Superior temporal gyrus (tissue), 1 donor: ENCODE measurements around the gene MITF.
"Not testable (repeated sequence)": the region's sequence is repeated elsewhere in the genome, so short reads cannot be mapped to it uniquely, and the experiment has no call there.

Source experiments
- DNase-seq: peaks from one replicate; pipeline ENCODE4 v3.0.0-alpha.2; 2016; ENCODE audit errors: extremely low spot score

The MITF gene

DNA sequence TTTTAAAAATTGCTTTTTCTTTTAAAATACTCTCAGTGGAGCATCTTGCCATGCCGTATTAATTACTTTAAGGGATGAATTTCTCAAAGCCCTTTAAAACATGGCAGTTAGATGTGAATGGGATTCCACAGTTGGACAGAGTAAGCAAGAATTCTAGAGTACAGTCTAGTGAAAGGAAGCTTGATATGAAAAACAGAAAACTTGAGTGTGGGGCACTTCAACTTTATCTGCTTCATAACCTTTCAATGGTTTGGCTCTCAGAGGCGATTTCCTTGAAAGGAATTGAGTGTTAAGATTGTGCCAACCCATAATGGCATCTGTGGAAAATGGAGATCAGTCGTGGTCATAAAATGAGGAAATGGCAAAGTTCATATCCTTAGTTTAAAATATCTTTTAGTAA, 132.6 kb downstream of the MITF start:
- DNase-seq, result no peak

DNA sequence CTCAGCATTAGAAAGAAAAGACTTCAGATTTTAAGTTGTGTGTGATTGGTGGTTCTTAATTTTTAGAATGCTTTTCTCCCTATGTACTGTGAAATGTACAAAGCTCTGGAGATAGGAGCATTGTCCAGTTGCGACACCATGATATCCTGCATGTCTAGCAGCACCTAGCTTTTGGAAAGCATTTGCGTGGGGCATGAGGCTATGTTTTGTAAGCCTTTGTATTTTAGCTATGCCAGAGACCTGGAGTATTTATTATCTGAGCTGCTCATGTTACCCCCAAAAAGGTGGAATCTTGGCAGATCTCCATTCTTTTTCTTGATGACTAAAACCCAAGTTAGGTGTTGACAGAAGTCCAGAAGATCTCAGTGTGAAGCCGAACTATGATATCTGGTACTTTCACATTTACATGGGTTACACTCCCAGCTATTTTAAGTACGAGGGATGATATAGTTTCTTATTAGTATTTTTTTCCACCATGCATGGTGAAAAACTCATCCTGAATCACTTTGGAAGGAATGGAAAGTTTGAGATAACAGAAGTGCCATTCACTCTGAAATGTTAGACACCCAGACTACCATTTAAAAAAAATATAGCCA, 133.6 kb downstream of the MITF start:
- no peak for DNase-seq

DNA sequence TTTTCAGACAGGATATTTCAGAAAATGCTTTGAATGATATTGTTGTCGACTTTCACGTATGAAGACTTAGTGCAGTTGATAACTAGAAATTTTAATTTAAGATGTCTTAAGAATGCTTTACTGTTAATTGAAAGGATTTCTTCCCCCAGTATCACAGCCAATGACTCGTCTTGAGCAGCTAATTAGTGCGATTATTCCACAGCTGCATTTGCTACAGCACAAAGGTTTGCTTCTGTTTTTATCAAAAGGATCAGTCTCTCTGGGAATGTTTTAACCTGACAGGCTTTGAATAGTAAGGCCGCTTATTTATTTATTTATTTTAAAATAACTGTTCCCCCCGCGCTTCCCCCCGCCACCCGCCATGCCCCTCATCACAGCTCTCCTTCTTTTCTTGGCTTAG, 136.8 kb downstream of the MITF start:
- DNase-seq, result no peak

DNA sequence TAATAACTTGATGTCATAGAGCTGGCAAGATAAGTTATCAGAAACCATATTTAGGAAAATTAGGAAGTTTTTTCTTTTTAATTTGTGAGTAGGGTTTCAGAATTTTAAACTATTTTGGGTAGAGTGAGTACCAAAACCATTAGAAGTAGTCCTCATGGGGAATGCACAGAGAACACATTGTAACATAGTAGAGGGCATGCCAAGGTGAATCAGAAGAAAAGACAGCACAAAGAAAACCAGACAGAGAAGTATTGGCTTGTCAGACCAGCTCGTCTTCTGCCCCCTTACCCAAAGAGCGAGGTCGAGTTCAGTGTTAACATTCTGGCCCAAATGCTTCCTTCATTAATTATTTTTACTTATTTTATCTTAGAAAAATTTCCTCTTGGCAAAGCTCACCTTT, 139.0 kb downstream of the MITF start:
- no peak for DNase-seq

DNA sequence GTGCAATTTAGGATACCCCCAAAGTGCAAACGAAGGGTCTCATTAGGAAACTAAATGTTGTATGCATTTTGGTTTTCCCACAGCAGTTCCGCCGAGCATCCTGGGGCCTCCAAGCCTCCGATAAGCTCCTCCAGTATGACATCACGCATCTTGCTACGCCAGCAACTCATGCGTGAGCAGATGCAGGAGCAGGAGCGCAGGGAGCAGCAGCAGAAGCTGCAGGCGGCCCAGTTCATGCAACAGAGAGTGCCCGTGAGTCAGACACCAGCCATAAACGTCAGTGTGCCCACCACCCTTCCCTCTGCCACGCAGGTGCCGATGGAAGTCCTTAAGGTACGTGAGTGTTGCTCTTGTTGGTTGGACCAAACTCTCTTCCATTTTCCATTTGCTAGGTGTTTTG, 139.8 kb downstream of the MITF start:
- DNase-seq, result no peak

DNA sequence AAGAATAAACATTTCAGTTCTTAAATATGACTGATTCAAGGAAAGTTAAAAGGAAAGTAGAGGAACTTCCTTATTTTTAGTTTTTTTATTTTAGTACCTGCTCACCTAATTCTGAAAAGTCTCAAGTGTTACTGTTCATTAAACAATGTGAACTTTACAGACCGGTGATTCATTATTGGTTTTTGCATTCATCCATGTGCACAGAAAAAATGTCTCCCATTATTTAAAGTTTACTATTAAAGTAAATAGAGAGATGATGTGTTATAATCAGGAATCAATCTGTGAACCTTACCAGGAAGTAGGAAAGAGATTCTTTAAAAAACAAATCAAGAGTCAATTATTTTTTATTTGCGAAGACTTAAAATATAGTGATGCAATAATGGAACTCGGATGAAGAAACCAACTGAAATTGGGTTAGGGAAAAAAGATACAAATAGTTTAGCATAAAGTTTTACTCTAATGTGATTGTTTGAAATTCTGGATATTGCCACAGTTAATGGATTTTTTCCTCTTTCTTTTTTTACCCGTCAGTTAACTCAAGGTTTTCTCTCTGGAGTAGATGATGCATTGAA, 140.9 kb downstream of the MITF start:
- no peak for DNase-seq

DNA sequence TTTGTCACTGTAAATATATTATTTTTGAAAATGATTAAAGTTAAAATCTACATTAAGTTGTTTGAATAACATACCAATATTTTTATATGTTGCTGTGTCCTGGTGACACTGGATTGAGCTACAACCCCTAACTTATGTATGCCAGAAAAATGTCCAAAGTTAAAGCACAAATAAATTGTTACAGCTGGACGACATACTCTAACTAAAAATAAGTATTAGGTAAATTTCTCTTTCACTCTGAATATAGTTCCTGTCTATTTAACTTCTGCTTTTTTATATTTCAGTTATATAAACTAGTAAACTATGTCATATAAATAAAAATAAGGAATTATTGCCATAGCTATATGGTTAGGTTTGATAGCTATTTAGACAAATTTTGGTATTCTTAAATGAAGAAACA, 141.8 kb downstream of the MITF start:
- no peak for DNase-seq

DNA sequence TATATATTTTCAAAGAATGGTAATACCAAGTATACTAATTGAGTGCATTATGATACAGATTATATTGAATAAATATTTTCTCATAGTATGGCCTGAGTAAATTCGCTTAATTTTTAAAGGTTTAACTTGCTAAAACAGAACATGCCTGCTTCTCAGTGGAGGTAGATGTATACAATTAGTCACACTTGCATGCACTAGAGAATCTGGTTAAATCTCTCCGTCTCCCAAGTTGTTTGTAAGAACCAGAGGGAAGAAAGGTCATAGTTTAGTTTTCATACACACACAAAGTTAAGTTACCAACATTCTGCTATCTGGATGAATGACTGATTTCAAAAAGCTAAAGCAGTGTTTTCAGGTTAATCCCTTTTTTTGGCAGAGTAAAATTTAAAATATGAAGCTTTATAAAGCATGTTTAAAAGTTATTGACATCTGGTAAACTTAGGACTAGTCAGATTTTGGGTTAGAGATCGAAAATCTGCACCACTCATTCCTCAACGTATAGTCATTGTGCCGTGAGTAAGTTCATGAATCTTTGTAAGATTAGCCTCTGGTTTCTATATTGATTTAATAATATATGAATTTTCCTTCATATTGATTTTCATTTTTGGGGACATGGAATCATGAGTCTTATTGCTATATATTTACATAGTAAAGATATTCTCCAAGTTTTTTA, 142.6 kb downstream of the MITF start:
- no peak for DNase-seq

DNA sequence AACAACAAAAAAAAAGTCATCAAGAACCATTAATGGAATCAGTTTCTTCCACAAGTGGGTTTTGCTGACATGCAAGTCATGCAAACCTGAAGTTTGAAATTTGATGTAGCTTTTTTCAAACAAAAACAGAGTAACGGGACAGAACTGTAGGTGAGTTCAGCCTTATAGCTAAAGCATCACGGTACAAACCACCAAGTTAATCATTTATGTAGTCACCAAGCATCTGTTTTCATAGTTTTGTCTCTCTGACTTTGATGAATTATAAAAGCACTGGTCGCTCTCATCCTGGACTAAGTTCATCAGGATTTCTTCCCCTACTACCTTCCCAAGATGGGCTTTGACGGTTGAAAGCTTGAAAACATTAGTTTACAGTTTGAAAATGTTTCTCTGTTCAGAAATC, 143.3 kb downstream of the MITF start:
- no peak for DNase-seq

DNA sequence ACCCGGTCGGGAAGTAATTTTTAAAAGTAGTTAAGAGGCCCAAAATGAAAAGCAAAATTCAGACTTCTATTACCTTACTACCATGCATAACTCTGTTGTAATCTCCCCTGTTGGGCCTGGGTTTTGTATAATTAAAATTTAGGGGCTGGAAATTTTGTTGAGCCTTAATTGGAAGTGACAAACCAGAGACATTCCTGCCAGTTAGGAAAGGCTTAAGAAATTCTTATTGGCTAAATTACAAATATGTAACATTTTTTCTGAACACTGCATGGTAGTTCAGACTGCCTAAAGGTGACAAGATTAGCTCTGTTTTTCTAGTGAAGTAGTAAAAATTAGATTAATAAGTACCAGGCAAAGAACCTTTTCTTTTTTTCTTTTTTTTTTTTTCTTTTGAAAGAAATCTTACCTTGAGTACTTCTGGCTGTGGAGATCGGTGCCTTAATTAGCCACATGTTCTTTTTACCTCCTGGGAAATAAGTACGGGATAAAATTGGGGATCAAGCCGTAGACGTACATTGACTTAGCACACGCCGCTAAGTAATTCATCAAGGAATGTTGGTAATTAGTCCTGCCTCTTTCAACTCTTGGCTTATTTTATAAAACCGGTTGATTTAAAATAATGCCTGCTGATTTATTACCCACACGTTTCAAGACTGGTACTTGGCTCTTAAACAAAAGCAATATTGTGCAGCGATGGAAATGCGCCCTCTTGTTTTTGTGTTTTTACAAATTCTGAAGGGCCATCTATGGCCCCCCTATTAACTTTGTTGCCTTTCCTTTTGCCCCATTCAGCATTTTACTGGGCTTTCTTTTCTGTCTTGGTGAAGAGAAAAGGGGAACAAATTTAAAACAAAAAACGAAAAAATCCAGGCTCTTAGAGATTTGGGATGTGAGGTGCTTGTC, 149.0 kb downstream of the MITF start:
- DNase-seq, result peak; percentile 81

DNA sequence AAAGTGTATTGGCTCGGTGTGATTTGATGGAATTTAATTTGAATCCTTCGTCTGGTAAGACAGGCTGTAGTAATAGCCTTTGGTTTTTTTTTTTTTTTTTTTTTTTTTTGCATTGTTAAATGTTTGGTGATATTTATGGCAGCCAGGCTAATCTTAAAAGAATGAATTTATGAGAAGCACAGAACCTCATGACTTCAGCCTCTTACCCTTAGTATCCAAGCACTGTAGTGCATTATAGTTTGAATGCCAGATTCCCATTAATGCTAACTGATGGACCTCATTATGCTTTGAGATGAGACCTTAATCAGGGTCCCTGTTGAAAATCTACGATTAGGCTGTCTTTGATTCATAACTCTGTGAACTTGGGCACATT, 149.7 kb downstream of the MITF start:
- no peak for DNase-seq

DNA sequence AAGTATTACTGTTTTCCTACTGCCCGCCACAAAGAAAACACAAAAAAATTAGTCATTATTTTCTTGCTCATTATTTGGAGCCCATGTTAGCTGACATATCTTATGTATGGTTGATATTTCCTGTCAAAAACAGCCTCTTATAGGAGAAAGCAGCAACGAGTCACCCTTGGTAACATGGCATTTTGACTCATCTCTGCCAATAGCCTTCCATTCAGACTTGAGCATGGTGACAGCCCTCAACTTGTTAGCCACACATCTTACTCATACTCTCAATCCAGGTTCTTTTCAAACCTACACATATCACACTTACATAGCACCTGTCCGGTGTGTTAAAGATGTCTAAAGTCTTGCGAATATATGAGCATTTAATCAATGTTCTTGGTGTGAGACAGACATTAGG, 150.8 kb downstream of the MITF start:
- no peak for DNase-seq

DNA sequence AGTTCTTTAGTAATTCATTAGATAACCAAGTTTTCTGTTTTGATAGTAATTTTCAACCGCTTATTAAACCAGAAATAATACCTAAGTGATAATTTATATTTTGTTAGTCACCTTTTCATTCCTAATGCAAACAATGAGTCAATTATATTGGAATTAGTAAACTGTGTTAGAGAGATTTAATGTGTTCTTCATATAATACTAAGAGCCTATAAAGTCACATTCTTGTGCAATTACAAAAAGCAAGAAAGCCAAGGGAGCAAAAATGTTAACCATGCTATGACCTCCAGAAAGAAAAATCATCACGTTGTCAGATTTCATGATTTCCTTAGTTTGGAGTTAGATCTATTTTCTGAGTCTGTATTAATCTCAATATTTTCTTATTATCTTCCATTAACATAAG, 151.4 kb downstream of the MITF start:
- DNase-seq, result no peak

DNA sequence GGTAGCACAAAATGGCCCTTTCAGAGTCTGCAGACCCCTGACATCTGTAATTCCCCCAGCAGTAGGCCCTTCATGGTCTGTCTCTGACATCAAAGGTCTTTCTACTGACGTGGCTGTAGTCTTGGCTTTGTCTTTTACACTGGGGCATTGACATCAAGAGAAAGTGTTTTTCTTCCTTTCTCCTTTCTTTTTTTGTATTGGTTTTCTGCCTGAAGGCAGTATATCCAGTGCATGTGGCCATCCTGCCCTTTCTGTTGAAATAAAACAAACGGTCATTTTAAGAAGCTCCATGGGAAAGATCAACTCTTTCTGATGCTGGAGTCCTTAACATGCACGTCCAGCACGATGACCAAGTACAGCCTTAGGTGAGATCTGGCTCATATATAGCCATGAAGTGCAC, 153.4 kb downstream of the MITF start:
- DNase-seq, result no peak

DNA sequence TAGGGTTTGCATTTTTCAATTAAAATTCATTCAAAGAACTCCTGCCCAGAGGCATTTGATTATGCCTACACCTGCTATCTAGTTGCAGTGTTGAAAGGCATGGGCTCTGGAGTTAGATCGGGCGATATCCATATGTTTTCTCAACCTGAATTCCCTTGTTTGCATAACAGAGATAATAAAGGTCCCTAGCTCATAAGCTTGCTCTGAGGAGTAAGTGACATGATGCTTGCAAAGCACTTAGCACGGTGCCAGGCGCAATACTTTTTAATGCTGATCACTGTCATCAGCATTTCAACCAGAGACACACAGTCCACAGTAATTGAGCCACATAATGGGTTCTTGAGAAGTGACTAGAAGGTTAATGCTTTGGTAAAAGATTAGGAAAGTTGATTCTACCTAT, 154.0 kb downstream of the MITF start:
- DNase-seq, result no peak

DNA sequence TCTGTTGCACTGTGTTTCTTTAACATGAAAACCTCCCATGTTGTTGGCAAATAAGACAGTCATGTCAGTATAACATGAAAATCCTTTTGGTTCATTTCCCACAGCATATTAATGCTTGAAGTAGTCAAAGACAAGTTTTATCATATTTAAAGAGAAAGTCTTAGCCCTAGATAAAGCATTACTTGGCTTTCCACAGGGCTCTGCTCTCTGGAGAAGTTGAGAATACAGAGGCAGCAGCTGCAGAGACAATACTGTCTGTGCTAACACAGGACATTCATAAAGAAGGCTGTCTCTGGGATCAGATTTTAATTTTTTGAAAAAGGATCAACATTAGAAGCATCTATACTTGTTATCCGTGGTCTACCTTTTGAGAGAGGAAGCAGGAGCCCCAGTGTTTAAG, 156.8 kb downstream of the MITF start:
- DNase-seq, result peak; percentile 63

DNA sequence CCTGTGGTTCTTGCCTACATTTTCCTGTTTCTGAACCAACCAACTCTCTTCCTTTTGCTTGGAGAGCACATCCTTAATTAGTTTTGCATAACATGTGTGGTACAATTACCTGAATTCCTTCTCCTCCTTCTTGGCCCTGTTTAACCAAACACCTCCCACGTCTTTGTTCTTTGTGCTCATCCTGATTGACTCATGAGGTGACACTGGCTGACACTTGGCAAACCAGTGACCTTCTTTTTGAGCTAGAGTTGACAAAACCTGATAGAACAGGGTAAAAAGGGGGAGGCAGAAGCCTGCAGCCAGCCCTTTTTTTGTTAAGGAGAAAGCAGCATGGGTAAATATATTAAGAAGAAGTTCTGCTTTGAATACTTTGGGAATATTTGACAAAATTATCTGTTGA, 161.1 kb downstream of the MITF start:
- no peak for DNase-seq

DNA sequence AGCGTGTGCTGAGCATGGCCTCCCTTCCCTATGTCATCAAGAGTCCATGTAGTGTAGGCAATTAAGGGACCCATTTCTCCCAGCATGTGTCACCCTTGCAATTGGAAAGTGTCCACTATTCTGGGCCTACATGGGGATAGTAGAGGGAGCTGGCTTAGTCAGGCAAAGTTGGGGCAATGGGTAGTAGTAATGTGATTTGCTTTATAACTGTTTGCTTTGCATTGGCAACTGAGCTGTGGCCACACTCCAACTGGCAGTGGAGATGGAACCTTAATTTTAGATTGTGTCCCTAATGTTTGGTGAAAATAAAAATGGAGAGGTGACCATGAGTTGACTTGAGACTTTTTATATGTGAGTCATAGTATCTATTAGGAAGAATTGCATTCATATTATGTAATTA, 162.5 kb downstream of the MITF start:
- DNase-seq, result no peak

DNA sequence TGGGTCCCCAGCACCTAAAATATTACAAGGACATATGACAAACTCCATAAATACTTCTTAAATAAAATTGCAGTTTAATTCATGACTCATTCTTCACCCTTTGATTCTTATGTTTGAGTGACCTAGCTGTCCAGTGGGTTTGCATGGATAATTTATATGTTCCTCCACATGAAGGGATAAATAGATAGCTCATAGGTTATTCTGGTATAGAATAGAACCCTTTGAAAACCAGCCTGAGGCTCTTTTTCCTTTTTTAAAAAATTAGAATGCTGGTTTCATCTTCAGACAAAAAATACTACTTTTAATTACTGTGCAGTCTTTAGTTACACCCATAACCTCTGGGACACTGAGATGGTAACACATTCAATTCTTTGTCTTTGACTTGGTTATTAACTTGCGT, 163.1 kb downstream of the MITF start:
- no peak for DNase-seq

DNA sequence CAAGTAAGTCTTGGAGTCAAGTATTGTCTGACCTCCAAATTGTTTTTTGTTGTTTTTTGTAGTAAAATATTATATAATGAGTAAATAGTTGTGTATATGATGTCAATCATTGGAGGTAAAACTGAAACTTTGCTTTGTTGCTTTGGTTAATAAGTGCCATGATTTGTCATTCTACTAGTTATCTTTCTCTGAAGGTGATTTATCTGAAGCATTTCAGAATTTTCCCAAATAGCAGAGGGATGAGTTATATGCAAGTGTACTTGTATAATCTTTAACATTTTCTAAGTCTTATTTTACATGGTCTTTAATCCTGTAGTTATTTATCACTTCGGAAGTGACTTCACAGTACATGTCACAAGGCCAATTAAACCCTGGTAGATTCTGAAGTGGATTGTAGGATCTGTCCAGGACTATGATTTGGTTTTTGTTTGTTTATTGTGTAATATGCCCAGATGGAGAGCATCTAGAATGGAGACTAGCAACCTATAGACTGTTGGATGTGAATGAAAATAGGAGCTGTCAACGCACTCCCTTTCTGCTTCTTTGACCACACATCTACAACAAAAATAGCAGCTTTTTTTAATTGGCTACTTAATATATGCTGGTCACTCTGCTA, 167.2 kb downstream of the MITF start:
- no peak for DNase-seq

DNA sequence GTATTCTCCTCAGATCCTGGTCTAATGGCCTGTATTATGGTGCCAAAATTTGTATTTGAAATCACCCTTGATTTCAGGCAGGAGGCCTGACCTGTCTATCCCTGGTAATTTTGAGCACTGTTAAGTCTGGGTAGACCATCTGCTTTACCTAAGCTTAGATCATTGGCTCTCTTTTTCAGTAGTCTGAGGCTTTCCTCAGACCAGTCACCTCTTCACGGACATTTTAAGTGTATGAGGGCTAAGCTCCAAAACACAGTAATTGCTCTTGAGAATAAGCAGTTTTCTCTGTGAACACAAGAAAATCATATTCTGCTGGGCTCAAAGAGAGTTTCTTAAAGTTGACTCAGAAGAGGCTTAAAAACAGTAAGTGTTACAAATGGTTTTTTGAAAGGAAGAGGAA, 168.3 kb downstream of the MITF start:
- no peak for DNase-seq

DNA sequence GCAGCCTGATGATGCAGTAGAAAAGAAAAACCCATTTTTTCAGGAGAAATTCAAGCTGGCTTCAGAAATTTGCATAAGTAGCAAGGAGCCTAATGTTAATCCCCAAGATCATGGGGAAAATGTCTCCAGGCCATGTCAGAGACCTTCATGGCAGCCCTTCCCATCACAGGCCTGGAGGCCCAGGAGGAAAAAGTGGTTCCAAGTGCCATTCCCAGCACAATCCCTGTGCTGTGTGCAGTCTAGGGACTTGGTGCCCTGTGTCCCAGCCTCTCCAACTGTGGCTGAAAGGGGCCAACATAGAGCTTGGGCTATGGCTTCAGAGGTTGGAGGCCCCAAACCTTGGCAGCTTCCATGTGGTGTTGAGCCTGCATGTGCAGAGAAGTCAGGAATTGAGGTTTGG, 170.6 kb downstream of the MITF start:
- DNase-seq, result not testable (repeated sequence)
